ENCODE data around the gene PCSK7.

PCSK7 gene

DNA sequence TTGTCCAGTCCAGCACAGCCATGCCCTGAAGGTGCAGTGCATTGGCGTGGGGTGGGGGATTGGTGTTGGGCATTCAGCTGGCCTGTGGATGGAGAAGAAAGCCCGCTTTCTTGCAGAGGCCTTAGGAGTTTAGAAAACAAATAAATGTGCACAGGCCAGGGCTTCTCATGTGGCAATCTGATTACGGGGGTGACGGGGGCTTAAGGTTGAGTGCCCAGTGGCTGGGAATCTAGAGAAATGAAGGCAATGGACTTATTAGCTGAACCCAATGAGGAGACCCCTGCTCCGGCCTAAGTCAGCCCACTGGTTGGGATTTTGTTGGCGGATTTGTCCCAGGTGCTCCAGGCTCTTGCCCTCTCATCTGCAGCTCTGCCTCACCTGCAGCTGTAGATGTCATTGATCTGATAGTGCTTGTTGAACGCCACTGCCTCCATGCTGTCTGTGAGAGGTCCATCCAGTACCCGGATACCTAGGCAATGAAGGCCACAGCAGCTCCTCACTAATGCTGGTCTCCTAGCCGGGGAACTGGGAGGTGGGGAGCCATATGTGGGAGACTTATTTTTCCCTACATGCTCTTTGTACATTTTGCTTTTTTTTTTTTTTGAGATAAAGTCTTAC lies 6.2 kb downstream of the PCSK7 start:
- H3K4me1 Mint-ChIP-seq (ENCODE audit: low read depth): peaks cover 36% of the 10 kb centered on the region

DNA sequence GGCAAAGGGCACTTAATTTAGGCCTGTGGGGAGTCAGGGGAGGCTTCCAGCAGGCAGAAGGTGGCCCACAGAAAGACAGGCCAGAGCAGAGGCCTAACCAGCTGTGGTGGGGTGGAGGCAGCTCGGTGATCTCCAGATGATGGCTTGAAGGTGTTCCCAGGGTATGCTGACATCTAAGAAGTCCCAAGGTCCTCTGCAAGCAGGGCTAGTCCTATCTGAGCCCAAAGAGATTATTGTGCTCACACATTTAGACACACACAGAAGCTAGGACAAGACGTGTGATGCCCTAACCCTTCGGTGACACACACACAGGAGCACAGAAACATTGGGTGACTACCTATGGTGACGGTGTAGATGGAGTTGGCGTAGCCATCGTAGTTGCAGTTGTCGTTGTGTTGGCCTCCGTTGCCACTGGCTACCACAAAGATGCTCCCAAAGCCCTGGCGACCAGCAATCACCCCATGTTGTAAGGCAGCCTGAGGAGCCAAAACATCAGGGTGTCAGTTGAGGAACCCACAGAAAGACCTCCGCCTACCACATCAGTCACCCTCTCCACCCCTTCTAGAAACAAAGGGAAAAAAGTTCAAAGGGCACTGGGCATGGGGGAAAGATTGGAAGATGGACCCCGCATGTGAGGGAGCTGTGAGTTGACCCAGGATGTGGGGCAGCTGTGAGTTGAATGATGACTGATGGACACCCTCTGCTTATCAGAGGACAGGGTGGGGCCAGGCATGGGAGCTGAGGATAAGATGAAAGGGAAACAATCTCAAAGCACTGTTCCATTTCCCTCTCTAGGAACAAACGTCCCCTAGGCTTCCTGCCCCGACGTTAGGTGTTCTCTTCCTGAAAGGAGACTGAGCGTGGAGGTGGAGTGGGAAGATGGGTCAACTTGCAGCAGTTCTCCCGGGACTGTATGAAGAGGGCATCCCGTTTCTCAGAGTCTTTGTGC lies 7.9 kb downstream of the PCSK7 start:
- Mint-ChIP-seq H3K27ac (peak overlapping the region; percentile 22), H3K4me3 (no peak overlapping the region), H3K9me3 (no peaks in the 10 kb centered on the region), H3K36me3 (ENCODE audit: low read depth) (peaks cover 99% of the 10 kb centered on the region), H3K4me1 (ENCODE audit: low read depth) (peaks cover 21% of the 10 kb centered on the region), H3K27me3 (no peaks in the 10 kb centered on the region)
- no peak for DNase-seq

More for the DNA sequence above, 6.2 kb downstream of the PCSK7 start:
- no peak for DNase-seq
- Mint-ChIP-seq H3K36me3 (ENCODE audit: low read depth) (peaks cover 100% of the 10 kb centered on the region), H3K9me3 (no peaks in the 10 kb centered on the region), H3K4me3 (no peak overlapping the region), H3K27me3 (no peaks in the 10 kb centered on the region), H3K27ac (no peak overlapping the region)

DNA sequence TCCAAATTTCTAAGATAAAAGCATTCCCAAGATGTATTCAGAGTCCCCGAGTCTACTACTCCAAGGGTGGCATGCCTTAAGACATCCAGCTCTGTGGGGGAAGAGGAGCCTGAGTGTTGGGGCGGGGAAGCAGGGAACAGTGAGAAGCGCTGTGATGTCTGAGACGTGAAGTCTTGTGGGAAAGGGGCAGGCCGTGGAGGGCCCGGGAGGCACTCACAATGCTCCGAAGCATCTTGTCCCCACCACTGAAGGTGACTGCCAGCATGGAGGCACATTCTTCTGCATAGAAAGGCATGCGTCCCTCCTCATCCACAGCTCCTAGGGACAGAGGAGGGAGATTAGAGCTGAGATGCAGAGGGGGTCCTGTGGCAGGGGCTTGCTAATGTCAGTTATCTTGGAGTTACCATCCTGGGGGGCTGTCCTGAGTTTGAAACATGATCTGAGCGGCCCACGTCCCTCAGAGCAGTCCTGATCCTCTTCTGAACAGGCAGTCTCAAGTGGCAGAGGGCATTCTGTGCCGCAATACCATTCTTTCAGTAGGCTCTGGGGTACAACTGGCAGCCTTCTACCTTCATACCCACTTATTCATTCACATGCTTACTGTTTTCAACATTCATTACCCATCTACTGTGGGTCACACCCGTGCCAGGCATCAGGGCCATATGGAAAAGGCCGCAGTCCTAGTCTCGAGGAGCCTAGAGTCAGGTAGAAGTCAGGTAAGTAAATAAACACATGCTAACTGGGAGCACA lies 8.7 kb downstream of the PCSK7 start:
- H3K4me3 Mint-ChIP-seq: no peak overlapping the region
- H3K9me3 Mint-ChIP-seq: no peaks in the 10 kb centered on the region
- H3K36me3 Mint-ChIP-seq (ENCODE audit: low read depth): peaks cover 99% of the 10 kb centered on the region
- peak overlapping the region; percentile 15 for H3K27ac Mint-ChIP-seq
- DNase-seq: peak; percentile 23
- H3K27me3 Mint-ChIP-seq: no peaks in the 10 kb centered on the region
- peaks cover 16% of the 10 kb centered on the region for H3K4me1 Mint-ChIP-seq (ENCODE audit: low read depth)

DNA sequence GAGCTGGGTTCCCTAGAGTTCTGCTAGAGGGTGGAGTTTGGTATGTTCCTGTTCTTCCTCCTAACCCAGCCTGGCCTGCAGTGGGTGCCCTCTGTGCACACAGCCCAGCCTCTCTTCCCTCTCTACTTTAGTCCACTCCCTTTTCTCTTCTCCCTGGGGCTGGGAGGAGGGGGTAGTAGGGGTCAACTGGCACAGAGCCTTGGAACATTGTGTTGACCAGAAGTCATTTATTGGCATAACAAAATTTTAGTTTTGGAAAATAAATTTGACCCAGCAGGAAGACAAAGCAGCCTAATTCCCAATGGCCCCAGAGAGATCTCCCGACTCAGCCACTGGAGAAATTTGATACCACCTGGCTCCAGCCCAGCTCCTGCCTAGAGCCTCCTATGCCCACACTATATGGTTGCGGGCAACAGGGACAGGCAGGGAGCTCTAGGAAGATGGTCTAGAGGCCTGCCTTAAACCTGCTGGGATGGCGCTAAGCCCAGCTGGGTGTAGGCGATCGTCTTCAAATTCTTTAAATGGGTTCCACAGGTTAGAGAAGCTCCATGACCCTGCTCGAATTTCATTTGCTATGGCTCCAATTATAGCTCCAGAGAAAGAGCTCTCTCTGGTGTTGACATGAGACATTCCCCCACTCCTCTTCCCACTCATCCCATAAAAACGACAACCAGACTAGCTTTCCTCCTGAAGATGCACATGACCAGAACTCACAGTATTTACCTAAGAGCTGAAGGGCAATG lies 9.9 kb downstream of the PCSK7 start:
- peak overlapping the region; percentile 55 for H3K27ac Mint-ChIP-seq
- H3K4me1 Mint-ChIP-seq (ENCODE audit: low read depth): peaks cover 10% of the 10 kb centered on the region
- DNase-seq: peak; percentile 16
- H3K9me3 Mint-ChIP-seq: no peaks in the 10 kb centered on the region
- H3K36me3 Mint-ChIP-seq (ENCODE audit: low read depth): peaks cover 99% of the 10 kb centered on the region
- H3K4me3 Mint-ChIP-seq: no peak overlapping the region
- no peaks in the 10 kb centered on the region for H3K27me3 Mint-ChIP-seq

DNA sequence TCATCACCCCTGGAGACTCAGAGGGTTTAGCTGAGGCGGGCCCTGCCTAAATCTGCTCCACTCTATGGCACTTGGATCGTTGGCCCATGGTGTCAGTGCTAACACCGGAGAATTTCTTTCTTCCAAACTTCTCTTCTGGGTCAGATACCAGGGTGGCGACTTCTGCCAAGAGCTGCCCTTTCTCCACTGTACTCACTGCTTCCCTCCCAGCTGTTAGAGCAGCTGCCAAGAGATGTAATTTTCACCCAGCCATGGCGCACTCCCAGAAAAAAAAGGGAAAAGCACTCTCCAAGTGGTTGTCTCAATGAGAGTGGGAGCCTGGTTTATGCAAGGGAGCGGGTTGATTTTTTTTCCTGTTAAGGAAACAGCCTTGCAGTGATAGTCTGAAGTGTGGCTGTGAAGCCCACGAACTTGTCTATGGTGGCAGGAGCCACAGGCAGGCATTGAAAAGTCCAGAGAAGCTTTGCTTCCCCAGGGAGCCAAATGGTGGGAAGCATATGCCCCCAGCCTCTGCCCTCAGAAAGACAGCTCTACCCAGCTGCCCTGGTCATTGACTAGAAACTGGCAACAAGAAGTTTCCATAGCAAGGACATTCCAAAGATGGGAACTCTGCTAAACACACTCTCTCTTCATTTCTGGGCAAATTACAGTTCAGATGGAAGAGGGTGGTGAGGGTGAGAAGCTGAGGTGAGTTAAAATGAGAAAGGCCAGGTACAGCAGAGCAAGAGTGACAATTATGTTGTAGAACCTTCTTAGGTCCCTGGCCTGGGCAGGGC lies 10.7 kb downstream of the PCSK7 start:
- H3K9me3 Mint-ChIP-seq: no peaks in the 10 kb centered on the region
- H3K4me1 Mint-ChIP-seq (ENCODE audit: low read depth): peaks cover 6% of the 10 kb centered on the region

DNA sequence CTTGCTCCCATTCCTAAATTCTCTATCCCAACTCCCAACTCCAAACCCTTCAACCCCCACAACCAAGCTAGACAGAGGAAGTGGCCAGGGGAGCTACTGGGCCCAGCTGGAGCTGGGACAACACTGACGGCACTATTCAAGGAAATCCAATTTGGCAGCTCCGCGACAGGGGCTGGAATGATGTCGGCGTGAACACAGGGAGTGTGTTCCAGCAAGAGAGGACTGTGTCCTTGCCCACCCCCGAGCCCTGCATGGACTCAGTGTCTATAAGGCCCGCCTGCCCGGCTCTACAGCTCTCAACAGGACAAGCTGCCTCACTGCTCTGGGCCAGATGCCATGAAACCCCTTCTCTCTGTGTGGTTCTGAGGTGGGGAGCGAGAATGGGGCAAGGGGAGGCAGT lies 11.3 kb downstream of the PCSK7 start:
- no peak for DNase-seq
- peaks cover 6% of the 10 kb centered on the region for H3K4me1 Mint-ChIP-seq (ENCODE audit: low read depth)
- H3K9me3 Mint-ChIP-seq: no peaks in the 10 kb centered on the region
- peaks cover 99% of the 10 kb centered on the region for H3K36me3 Mint-ChIP-seq (ENCODE audit: low read depth)
- H3K27ac Mint-ChIP-seq: peak overlapping the region; percentile 72
- H3K4me3 Mint-ChIP-seq: no peak overlapping the region
- no peaks in the 10 kb centered on the region for H3K27me3 Mint-ChIP-seq

More for the DNA sequence above, 10.7 kb downstream of the PCSK7 start:
- H3K36me3 Mint-ChIP-seq (ENCODE audit: low read depth): peaks cover 99% of the 10 kb centered on the region
- H3K27ac Mint-ChIP-seq: peak overlapping the region; percentile 72
- H3K27me3 Mint-ChIP-seq: no peaks in the 10 kb centered on the region
- no peak overlapping the region for H3K4me3 Mint-ChIP-seq
- no peak for DNase-seq

DNA sequence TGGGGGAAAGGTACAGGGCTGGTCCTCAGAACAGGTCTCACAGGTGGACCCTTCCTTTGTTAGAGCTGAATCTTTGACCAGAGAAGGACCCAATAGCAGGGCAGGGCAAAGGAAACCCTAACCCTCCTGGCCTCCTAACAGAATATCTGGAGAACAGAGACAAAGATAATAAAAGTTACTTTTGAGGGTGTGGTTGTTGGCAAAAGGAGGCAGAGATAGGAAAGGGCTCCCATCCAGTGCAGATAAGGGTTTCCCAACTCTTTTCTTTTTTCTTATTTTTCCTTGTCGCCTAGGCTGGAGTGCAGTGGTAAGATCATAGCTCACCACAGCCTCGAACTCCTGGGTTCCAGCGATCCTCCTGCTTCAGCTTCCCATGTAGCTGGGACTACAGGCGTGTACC lies 11.9 kb downstream of the PCSK7 start:
- Mint-ChIP-seq H3K4me1 (ENCODE audit: low read depth) (peaks cover 6% of the 10 kb centered on the region), H3K4me3 (no peak overlapping the region), H3K9me3 (no peaks in the 10 kb centered on the region), H3K27me3 (no peaks in the 10 kb centered on the region), H3K36me3 (ENCODE audit: low read depth) (peaks cover 97% of the 10 kb centered on the region), H3K27ac (peak overlapping the region; percentile 47)
- DNase-seq: no peak

DNA sequence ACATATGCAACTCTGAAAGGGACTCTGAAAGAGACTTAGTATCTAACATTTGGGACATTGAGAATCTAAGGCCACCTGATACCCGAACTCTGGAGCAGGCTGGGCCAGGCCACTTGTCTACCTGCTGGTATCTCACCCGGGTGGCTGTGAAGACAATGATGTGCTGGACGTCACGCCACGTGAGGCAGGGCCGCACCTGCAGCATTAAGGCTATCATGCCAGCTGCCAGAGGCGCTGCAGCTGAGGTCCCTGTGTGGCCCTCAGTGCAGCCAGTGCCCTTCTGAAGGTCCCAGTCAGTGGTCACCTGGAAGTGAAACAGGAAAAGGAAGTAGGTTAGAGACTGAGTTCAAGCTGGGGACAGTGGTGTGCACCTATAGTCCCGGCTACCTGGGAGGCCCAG lies 12.4 kb downstream of the PCSK7 start:
- no peak for DNase-seq
- peaks cover 97% of the 10 kb centered on the region for H3K36me3 Mint-ChIP-seq (ENCODE audit: low read depth)
- peak overlapping the region; percentile 28 for H3K27ac Mint-ChIP-seq
- no peak overlapping the region for H3K4me3 Mint-ChIP-seq
- no peaks in the 10 kb centered on the region for H3K27me3 Mint-ChIP-seq
- H3K4me1 Mint-ChIP-seq (ENCODE audit: low read depth): peaks cover 6% of the 10 kb centered on the region
- no peaks in the 10 kb centered on the region for H3K9me3 Mint-ChIP-seq

DNA sequence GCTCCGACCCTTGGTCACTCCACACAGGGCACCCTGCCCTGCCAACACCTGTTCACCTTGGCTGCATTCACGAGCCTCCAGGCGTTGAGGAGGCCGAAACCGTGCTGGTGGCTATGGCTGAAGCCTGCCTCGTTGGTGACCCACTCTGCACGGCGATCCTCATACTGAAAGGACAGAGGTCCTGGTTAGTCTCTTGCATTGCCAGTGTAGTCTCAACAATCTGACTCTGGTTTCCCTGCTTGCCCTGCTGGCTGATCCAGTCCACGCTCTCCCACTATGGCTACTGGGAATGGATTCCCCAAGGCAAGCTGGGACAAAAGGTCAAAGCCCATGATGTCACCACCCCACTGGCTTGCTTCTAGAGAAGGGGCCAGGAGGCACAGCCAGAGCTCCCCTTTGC lies 12.9 kb downstream of the PCSK7 start:
- peaks cover 6% of the 10 kb centered on the region for H3K4me1 Mint-ChIP-seq (ENCODE audit: low read depth)
- no peak overlapping the region for H3K4me3 Mint-ChIP-seq
- H3K36me3 Mint-ChIP-seq (ENCODE audit: low read depth): peaks cover 97% of the 10 kb centered on the region
- no peak for DNase-seq
- no peaks in the 10 kb centered on the region for H3K27me3 Mint-ChIP-seq
- H3K27ac Mint-ChIP-seq: peak overlapping the region; percentile 28
- no peaks in the 10 kb centered on the region for H3K9me3 Mint-ChIP-seq

DNA sequence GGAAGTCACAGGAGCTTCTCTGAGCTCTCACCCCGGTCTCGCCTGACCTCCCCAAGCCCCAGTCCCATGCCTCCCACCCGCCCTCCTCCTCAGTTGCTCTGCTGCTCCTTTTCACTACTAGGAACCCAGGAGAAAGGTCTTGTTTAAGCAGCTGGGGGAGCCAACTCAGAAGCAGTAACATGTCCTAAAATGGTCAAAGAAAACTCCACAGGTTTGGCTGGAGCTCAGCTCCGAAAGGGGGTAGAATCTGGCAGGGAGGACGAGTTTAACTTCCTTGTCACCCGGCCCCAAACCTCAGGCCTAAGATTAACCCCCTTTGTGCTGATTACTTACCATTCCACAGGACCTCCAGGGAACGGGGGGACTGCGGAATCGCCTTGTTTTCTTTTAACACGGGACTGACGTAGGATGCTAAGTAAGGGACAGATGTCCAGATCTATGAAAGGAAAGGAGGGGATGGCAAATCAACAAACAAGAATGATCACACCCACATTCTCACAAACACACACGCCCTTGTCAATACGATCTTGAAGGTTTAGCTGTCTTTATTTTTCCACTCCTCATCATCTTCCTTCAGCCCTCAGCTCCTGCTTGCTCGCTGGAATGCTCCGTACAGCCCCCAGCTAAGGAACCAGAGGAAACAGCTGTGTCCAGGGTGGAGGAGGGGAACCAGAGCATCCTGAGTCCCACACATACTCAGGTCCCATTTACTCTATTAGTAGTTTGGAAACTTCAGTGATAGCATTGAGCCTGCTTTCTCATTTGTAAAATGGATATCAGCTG lies 13.5 kb downstream of the PCSK7 start:
- peaks cover 94% of the 10 kb centered on the region for H3K36me3 Mint-ChIP-seq (ENCODE audit: low read depth)
- no peak for DNase-seq
- no peaks in the 10 kb centered on the region for H3K27me3 Mint-ChIP-seq
- H3K4me3 Mint-ChIP-seq: no peak overlapping the region
- peak overlapping the region; percentile 34 for H3K27ac Mint-ChIP-seq
- peaks cover 6% of the 10 kb centered on the region for H3K4me1 Mint-ChIP-seq (ENCODE audit: low read depth)
- H3K9me3 Mint-ChIP-seq: no peaks in the 10 kb centered on the region

DNA sequence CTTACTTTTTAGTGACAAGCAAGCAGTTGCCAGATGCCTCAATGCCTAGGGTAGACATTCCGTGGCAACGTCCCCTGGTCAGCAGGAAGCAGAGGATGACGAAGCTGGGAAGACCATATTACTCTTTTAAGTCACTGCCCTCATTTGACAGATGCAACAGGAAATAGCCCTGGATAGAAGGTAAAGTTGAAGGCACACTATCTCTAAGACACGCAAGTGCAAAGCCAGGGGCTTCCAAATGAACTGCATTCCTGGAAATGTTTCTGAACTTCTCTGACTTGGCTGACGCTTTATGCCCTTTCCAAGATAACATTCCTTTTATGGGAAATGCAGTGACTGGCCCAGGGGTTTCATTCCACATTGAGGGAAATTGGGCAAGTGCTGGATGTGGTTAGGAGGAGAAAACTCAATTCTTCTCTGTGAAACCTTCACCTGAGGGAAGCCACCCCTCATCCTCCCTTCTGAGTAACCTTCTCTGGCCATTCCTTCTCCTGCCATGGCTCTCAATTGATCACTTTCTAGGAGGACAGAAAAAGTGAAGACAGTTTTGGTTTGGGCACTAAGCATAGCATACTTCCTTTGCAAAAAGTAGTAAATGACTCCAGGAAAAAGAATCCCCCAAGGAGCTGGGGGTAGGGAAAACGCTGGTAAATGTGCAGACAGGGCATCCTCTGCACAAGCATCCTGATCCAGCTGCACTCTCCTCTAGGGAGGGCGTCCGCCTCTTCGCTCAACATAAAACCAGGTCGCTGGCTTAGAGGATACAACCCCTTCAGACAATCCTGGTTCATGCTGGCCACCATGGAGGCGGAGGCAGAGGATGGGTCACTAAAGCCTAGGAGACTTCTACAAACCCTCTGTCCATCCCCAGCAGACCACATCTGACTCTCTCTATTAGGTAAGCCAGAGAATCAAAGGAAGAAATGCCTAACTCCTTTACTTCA lies 14.5 kb downstream of the PCSK7 start:
- DNase-seq: no peak
- peaks cover 6% of the 10 kb centered on the region for H3K4me1 Mint-ChIP-seq (ENCODE audit: low read depth)
- peaks cover 94% of the 10 kb centered on the region for H3K36me3 Mint-ChIP-seq (ENCODE audit: low read depth)
- H3K27me3 Mint-ChIP-seq: no peaks in the 10 kb centered on the region
- no peak overlapping the region for H3K4me3 Mint-ChIP-seq
- H3K9me3 Mint-ChIP-seq: no peaks in the 10 kb centered on the region
- peak overlapping the region; percentile 83 for H3K27ac Mint-ChIP-seq

DNA sequence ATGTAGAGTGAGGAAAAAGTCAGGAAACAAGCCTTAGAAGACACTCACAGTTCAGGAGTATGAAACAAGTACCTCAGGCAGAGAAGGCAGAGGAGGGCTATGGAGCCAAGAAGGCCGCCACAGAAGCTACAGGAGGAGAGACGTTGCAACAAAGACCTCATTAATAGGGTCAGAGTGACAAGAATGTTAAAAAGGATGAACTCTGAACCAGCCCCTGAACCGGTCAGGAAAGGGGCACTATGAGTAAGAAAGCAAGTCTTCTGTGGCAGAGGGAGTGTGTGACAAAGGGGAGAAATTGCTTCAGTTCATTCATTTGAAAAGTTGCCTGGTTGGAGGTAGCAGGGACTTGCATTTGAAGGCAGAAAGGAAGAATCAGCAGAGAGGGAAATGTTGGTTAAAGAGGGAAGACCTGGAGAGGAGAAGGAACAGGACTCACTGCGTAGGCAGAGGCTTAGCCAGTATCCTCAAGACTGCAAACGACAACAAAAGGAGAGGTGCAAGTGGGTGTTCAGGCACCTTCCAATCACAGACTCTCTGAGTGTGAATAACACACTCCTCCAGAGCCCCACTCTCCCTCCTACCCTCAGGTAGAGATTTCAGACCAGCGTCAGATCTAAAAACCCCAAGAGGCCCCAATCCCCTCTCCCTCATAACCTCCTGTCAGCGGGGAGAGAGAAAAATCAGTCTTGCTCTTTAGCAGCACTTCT lies 17.3 kb downstream of the PCSK7 start:
- H3K27ac Mint-ChIP-seq: peak overlapping the region; percentile 35
- H3K4me3 Mint-ChIP-seq: no peak overlapping the region

More for the DNA sequence above, 17.3 kb downstream of the PCSK7 start:
- Mint-ChIP-seq H3K4me1 (ENCODE audit: low read depth) (peaks cover 9% of the 10 kb centered on the region), H3K36me3 (ENCODE audit: low read depth) (peaks cover 95% of the 10 kb centered on the region), H3K27me3 (no peaks in the 10 kb centered on the region), H3K9me3 (no peaks in the 10 kb centered on the region)
- DNase-seq: no peak

Data from activated T-cell treated with anti-CD3 and anti-CD28 coated beads, Interleukin-2, amount 50 U/mL, for 24 hours (primary cell).